Kidney (tissue), 14 donors: ENCODE data around the gene NEO1. TPM values are rescaled to one million over a fixed set of nuclear protein-coding genes. Genes with fewer than 3 reads are reported as not detected.

ENCODE experiments used
- DNase-seq, 5 donors: peaks; one replicate each; pipeline ENCODE4 v3.0.0-alpha.2; 2013 to 2020
- FAIRE-seq: peaks from 2 replicates; lab custom pipeline; 2012; peaks lifted over from hg19 to GRCh38; lab: Jason Lieb, UNC
- H3K27ac ChIP-seq, 2 donors: one replicate each; pipeline ENCODE4 v1.7.0; 2013; ENCODE audit warnings: low read depth in 2 of 2, low read length in 2 of 2, inconsistent platforms in 1 of 2
- H3K27me3 ChIP-seq: one replicate; pipeline ENCODE4 v1.7.1; 2013; ENCODE audit warnings: low read length, inconsistent platforms; ENCODE audit not compliant: control insufficient read depth, insufficient read depth
- H3K36me3 ChIP-seq, 3 donors: one replicate each; pipeline versions ENCODE4 v1.7.0 to v1.7.1; 2013; ENCODE audit warnings: low read length in 3 of 3, control low read depth in 1 of 3, inconsistent platforms in 1 of 3; ENCODE audit not compliant: insufficient read depth in 3 of 3, control insufficient read depth in 2 of 3
- H3K4me1 ChIP-seq, 3 donors: one replicate each; pipeline versions ENCODE4 v1.7.0 to v1.7.1; 2013; ENCODE audit warnings: low read length in 3 of 3, inconsistent platforms in 1 of 3, low read depth in 1 of 3; ENCODE audit not compliant: control insufficient read depth in 2 of 3, insufficient read depth in 2 of 3
- H3K4me3 ChIP-seq, 3 donors: one replicate each; pipeline versions ENCODE4 v1.7.0 to v1.8.1; 2013; ENCODE audit warnings: low read length in 3 of 3, control low read depth in 1 of 3, inconsistent platforms in 1 of 3
- H3K9ac ChIP-seq, 3 donors: one replicate each; pipeline versions ENCODE4 v1.7.0 to v1.7.1; 2013; ENCODE audit warnings: low read length in 3 of 3, control low read depth in 1 of 3, inconsistent platforms in 1 of 3
- H3K9me3 ChIP-seq, 3 donors: one replicate each; pipeline versions ENCODE4 v1.7.0 to v1.7.1; 2013; ENCODE audit warnings: low read length in 3 of 3, control low read depth in 1 of 3, inconsistent platforms in 1 of 3; ENCODE audit not compliant: control insufficient read depth in 2 of 3, insufficient read depth in 1 of 3
- intact Hi-C: fragments of 100-400 bp; cut with DNase I; formaldehyde crosslinking; loops from one replicate; pipeline ENCODE4 v1.11.1; 2022
- polyA plus RNA-seq: library from polyadenylated mRNA; stranded (reverse); fragments of 350-450 nt; fragmentation: Illumina TruSeq; extraction: RNeasy Lipid Tissue Mini Kit (QIAGEN cat#74804); gene quantifications from one replicate; pipeline ENCODE4 v1.2.3, GENCODE V29; 2014; ENCODE audit warnings: low read depth, low replicate concordance; ENCODE audit not compliant: insufficient read depth
- total RNA-seq: library from RNA; stranded (reverse); fragmentation: NEBNext Ultra II Directional; extraction: Animal tissue kit (Norgen Biotek cat#: 25700); gene quantifications from one replicate; pipeline ENCODE4 v1.2.1, GENCODE V29; 2021
- TF ChIP-seq, protein P1 (sequence below): IDR thresholded peaks from 3 replicates; pipeline ENCODE4 v1.5.1; 2012; ENCODE audit warnings: mild to moderate bottlenecking, moderate library complexity, borderline replicate concordance; ENCODE audit not compliant: insufficient read depth; ENCODE audit errors: extremely low read depth
- donor health status: control.
- donor health status: control.
- donor health status: control.
- donor health status: control.
- donor health status: control.
- donor health status: DM: yes; HTN: yes; CAD: no.
- donor health status: Normal renal cell carcinoma (clear cell type).

Gene NEO1
- total and polyA plus RNA-seq, 2 donors from 2014 or later, result 12.4 to 43.3 TPM

DNA sequence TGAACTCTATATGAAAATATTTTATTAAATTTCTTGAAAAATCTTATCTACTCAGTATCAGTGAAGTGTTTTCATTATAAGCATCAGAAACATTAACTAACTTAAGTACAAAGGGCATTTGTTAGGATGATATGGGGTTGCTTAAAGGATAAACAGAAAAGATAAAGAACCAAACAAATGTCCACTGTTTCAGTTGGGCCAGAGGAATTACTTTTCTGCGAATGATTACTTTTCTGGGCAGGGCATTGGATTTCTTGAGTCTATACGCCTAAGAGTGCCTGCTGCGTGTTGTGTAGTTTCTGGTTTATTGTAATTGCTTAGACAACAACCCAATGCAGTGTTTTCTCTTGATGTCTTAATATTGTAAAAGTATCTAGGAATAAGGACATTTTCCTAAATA, 52.8 kb downstream of the NEO1 start:
- Histone ChIP-seq H3K4me1 (no peaks in the 10 kb centered on the region), H3K4me3 (no peak overlapping the region), H3K27ac (no peak overlapping the region), H3K27me3 (no peaks in the 10 kb centered on the region), H3K36me3 (no peaks in the 10 kb centered on the region), H3K9me3 (no peaks in the 10 kb centered on the region), H3K9ac (no peak overlapping the region)
- no peak for FAIRE-seq
- intact Hi-C loops, result no loop called here
- TF ChIP-seq, protein P1, sequence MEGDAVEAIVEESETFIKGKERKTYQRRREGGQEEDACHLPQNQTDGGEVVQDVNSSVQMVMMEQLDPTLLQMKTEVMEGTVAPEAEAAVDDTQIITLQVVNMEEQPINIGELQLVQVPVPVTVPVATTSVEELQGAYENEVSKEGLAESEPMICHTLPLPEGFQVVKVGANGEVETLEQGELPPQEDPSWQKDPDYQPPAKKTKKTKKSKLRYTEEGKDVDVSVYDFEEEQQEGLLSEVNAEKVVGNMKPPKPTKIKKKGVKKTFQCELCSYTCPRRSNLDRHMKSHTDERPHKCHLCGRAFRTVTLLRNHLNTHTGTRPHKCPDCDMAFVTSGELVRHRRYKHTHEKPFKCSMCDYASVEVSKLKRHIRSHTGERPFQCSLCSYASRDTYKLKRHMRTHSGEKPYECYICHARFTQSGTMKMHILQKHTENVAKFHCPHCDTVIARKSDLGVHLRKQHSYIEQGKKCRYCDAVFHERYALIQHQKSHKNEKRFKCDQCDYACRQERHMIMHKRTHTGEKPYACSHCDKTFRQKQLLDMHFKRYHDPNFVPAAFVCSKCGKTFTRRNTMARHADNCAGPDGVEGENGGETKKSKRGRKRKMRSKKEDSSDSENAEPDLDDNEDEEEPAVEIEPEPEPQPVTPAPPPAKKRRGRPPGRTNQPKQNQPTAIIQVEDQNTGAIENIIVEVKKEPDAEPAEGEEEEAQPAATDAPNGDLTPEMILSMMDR, result no peak
- no peak for DNase-seq

DNA sequence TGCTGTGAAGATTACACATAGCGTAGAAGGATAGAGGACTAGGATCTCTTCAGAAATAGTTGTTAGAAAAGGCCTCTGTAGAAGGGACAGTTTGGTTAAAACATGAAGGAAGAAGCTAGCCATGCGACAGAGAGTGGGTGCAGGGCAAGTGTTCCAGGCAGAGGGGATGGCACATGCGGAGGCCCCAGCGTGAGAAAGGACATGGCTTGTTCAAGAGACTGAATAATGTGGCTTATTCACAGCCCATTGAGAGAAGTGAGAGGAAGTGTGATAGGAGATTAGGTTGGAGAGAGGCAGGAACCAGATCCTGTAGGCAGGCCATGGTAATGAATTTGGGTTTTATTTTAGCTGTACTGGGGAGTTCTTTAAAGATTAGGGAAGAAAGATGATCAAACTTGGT, 56.4 kb downstream of the NEO1 start:
- FAIRE-seq (no peak), DNase-seq (no peak)
- no peaks in the 10 kb centered on the region for H3K9me3 ChIP-seq
- no peaks in the 10 kb centered on the region for H3K4me1 ChIP-seq
- H3K27ac ChIP-seq, result peak overlapping the region; percentile 20 to 54
- TF ChIP-seq, protein P1, result no peak
- intact Hi-C loops, result no loop called here
- H3K36me3 ChIP-seq, result no peaks in the 10 kb centered on the region
- no peak overlapping the region for H3K9ac ChIP-seq
- no peak overlapping the region for H3K4me3 ChIP-seq
- no peaks in the 10 kb centered on the region for H3K27me3 ChIP-seq

DNA sequence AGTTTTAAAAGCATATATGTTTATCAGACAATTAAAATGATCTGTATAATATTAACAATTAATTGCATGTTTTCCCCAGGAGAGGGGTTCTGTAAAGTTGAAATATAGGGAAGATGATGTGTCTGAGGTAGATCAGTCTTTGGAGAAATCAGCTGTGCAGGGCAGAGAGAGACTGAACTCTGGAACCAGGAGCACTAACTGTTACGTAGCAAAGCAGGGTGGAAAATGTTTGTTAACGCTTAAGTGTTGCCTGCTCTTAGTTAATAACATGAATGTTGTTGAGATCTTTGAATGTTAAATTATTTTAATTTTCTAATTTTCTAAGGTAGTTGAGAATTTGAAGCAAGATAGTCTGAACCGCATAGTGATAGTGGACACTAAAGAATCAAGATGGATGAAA, 57.5 kb downstream of the NEO1 start:
- TF ChIP-seq, protein P1, result no peak
- no peaks in the 10 kb centered on the region for H3K36me3 ChIP-seq
- peak overlapping the region; percentile 8 to 54 for H3K27ac ChIP-seq
- no peak for DNase-seq
- intact Hi-C loops, result no loop called here
- no peaks in the 10 kb centered on the region for H3K9me3 ChIP-seq
- no peaks in the 10 kb centered on the region for H3K27me3 ChIP-seq
- H3K4me1 ChIP-seq, result no peaks in the 10 kb centered on the region
- H3K4me3 ChIP-seq, result no peak overlapping the region
- H3K9ac ChIP-seq, result no peak overlapping the region
- no peak for FAIRE-seq

DNA sequence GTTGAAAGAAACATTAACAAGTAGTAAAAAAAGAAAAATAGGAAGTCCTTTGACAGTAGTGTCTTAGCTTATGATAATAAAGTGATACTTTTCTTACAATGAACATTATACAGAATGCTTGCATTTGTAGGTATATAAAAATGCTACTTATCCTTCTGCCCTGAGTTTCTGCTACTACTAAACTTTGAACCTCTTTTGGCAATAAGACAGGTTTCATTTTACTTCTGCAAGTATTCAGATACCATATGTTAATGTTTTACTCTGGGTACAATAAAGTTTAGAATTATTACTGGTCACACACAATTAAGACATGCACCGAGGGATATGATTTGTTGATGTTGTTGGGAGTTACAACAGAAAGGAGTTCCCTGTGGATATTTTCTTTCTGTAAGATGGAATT, 57.9 kb downstream of the NEO1 start:
- no peaks in the 10 kb centered on the region for H3K9me3 ChIP-seq
- H3K4me1 ChIP-seq, result no peaks in the 10 kb centered on the region
- DNase-seq (peak in 1 of 5 donors; percentile 3), FAIRE-seq (peak; percentile 45)
- H3K27ac ChIP-seq, result peak overlapping the region; percentile 8 to 54
- TF ChIP-seq, protein P1, result no peak
- H3K4me3 ChIP-seq, result no peak overlapping the region
- H3K9ac ChIP-seq, result no peak overlapping the region
- H3K36me3 ChIP-seq, result no peaks in the 10 kb centered on the region
- intact Hi-C loops, result no loop called here
- H3K27me3 ChIP-seq, result no peaks in the 10 kb centered on the region
